ENCODE results near the gene BICRAL.

GRCh38 chr6:42783876-42784642, 2.2 kb downstream of the BICRAL start:
- TF ChIP-seq POLR2A (IDR thresholded peaks at IDR 0.05; ENCODE audit: low read depth, low read length) (no peak), TAF1 (IDR thresholded peaks at IDR 0.05; ENCODE audit: borderline replicate concordance, low read depth, low read length) (no peak)
